Progenitor cell of endocrine pancreas (in vitro differentiated cells): Measurements from ENCODE around the gene COL4A6. TPM values are rescaled to one million over a fixed set of nuclear protein-coding genes. Genes with fewer than 3 reads are reported as not detected.

Experiments
- DNase-seq: peaks from one replicate; pipeline ENCODE4 v3.0.0; 2021; ENCODE audit warnings: low spot score; ENCODE audit not compliant: unreplicated experiment
- H3K27ac Mint-ChIP-seq: 2 replicates; pipeline ENCODE4 v1.8.0; 2021; ENCODE audit warnings: mild to moderate bottlenecking, moderate library complexity, mixed read lengths
- H3K27me3 Mint-ChIP-seq: 2 replicates; pipeline ENCODE4 v1.8.0; 2021; ENCODE audit warnings: mixed read lengths
- H3K36me3 Mint-ChIP-seq: 2 replicates; pipeline ENCODE4 v1.8.0; 2022; ENCODE audit warnings: mixed read lengths; ENCODE audit not compliant: insufficient read depth
- H3K4me1 Mint-ChIP-seq: 2 replicates; pipeline ENCODE4 v1.8.0; 2021; ENCODE audit warnings: low read depth, mixed read lengths
- H3K4me3 Mint-ChIP-seq: 2 replicates; pipeline ENCODE4 v1.8.0; 2021; ENCODE audit warnings: low read depth, mild to moderate bottlenecking, moderate library complexity, mixed read lengths
- H3K9me3 Mint-ChIP-seq: 2 replicates; pipeline ENCODE4 v1.8.0; 2021; ENCODE audit warnings: low read depth, mixed read lengths
- CTCF ChIP-seq: fragments of 200-600 bp; sonication (generic); IDR thresholded peaks from one replicate; pipeline ENCODE4 v1.5.0; 2021; ENCODE audit warnings: antibody characterized with exemption, mild to moderate bottlenecking; ENCODE audit not compliant: unreplicated experiment
- total RNA-seq: library from RNA; stranded (reverse); gene quantifications from 2 replicates; pipeline ENCODE4 v1.2.1, GENCODE V29; 2021

The COL4A6 gene
- total RNA-seq, 1 donor from 2014 or later, result 66.6 TPM

- H3K4me1 Mint-ChIP-seq, result peaks cover 25% of the 10 kb centered on the region
- H3K9me3 Mint-ChIP-seq, result no peaks in the 10 kb centered on the region
- no peaks in the 10 kb centered on the region for H3K27me3 Mint-ChIP-seq
- no peak for TF ChIP-seq CTCF
- H3K4me3 Mint-ChIP-seq, result no peak overlapping the region
- H3K27ac Mint-ChIP-seq, result peak overlapping the region; percentile 27
- DNase-seq, result no peak
- H3K36me3 Mint-ChIP-seq, result no peaks in the 10 kb centered on the region
Observed at GRCh38 chrX:108298165-108298602, 140.0 kb downstream of the COL4A6 start.

- Mint-ChIP-seq H3K4me3 (no peak overlapping the region), H3K9me3 (peaks cover 5% of the 10 kb centered on the region), H3K27ac (no peak overlapping the region), H3K27me3 (no peaks in the 10 kb centered on the region), H3K4me1 (peaks cover 25% of the 10 kb centered on the region), H3K36me3 (peaks cover 4% of the 10 kb centered on the region)
- DNase-seq, result no peak
- TF ChIP-seq CTCF, result no peak
Observed at GRCh38 chrX:108297290-108297689, 140.9 kb downstream of the COL4A6 start.

- Mint-ChIP-seq H3K9me3 (peaks cover 7% of the 10 kb centered on the region), H3K27me3 (no peaks in the 10 kb centered on the region), H3K4me3 (no peak overlapping the region), H3K4me1 (peaks cover 4% of the 10 kb centered on the region), H3K27ac (no peak overlapping the region), H3K36me3 (peaks cover 7% of the 10 kb centered on the region)
- no peak for TF ChIP-seq CTCF
- no peak for DNase-seq
Observed at GRCh38 chrX:108292053-108292452, 146.2 kb downstream of the COL4A6 start.

- H3K27me3 Mint-ChIP-seq, result no peaks in the 10 kb centered on the region
- TF ChIP-seq CTCF, result no peak
- H3K4me1 Mint-ChIP-seq, result peaks cover 14% of the 10 kb centered on the region
- DNase-seq, result no peak
- no peaks in the 10 kb centered on the region for H3K9me3 Mint-ChIP-seq
- H3K27ac Mint-ChIP-seq, result no peak overlapping the region
- H3K36me3 Mint-ChIP-seq, result no peaks in the 10 kb centered on the region
- H3K4me3 Mint-ChIP-seq, result no peak overlapping the region
Observed at GRCh38 chrX:108285918-108286317, 152.3 kb downstream of the COL4A6 start.

- Mint-ChIP-seq H3K36me3 (no peaks in the 10 kb centered on the region), H3K27ac (no peak overlapping the region), H3K4me3 (no peak overlapping the region), H3K27me3 (no peaks in the 10 kb centered on the region), H3K9me3 (no peaks in the 10 kb centered on the region), H3K4me1 (peaks cover 14% of the 10 kb centered on the region)
- no peak for DNase-seq
- no peak for TF ChIP-seq CTCF
Observed at GRCh38 chrX:108285356-108285755, 152.9 kb downstream of the COL4A6 start.
